ENCODE measurements around the gene S100A6.

The S100A6 gene

DNA sequence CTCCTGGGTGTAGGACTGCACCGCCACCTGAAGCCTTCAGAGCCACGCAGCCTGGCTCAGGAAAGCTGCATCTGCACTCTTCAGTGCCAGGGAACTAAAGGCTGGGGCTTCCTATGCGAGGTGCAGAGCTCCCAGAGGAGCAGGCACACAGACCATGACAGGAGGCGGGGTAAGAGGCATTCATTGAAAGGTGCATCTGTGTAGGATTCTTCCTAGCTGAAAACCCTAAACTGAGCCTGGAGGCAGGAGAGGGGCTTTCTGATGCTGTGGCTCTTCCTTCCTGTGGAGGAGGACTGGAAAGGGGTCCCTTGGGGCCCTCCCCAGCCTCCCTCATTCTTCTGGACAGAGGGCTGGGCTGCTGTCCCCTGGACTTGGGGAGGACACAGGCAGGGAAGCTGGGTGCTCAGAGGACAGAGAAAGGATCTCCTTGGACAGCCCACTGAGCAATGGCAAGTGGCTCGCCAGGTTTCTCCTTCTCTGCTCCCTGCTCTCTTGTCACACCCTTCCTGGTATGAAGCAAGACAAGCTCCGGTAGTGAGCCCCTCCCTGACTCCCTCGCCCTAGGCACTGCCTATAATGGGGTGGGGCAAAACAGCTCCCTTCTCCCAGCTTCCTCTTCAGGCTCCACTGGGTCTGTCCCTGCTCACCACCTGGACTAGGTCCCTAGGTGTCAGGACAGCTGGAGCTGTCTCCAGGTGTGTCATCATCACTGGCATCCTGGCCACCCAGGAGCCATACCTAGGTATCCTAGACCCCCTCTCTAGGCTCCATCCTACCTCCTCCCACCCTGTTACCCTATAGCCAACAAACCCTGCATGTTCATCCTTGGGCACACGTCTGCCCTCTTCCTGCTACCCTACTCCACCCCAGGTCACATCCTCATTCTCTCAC lies 20.0 kb downstream of the S100A6 start:
- no peaks in the 10 kb centered on the region for H3K9me3 ChIP-seq
- no peak overlapping the region for H3K4me3 ChIP-seq (ENCODE audit: low read depth, low read length)
- DNase-seq, result no peak
- peaks cover 8% of the 10 kb centered on the region for H3K4me1 ChIP-seq
- TF ChIP-seq, protein P1, sequence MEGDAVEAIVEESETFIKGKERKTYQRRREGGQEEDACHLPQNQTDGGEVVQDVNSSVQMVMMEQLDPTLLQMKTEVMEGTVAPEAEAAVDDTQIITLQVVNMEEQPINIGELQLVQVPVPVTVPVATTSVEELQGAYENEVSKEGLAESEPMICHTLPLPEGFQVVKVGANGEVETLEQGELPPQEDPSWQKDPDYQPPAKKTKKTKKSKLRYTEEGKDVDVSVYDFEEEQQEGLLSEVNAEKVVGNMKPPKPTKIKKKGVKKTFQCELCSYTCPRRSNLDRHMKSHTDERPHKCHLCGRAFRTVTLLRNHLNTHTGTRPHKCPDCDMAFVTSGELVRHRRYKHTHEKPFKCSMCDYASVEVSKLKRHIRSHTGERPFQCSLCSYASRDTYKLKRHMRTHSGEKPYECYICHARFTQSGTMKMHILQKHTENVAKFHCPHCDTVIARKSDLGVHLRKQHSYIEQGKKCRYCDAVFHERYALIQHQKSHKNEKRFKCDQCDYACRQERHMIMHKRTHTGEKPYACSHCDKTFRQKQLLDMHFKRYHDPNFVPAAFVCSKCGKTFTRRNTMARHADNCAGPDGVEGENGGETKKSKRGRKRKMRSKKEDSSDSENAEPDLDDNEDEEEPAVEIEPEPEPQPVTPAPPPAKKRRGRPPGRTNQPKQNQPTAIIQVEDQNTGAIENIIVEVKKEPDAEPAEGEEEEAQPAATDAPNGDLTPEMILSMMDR (IDR thresholded peaks at IDR 0.05; ENCODE audit: low read depth, low read length), result no peak
- H3K36me3 ChIP-seq, result no peaks in the 10 kb centered on the region
- H3K27me3 ChIP-seq, result no peaks in the 10 kb centered on the region

DNA sequence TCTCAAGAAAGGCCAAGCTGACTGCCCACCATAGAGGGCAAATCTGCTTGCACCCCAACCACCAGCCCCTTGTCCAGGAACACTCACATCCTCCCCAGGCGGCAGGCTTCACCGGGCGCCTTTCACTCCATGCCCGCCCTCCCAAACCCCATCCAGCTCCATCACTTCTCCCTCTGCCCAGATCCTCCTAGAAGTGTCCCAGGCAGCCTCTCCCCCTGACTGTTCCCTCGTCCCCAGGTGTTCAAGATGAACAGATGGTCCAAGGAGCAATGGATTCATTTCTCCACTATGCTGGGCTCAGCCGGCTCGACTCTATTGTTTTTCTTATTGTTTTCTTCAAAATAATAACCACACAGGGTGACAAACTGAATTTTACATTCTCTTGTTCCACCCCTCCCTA lies 22.1 kb downstream of the S100A6 start:
- Histone ChIP-seq H3K4me1 (peaks cover 5% of the 10 kb centered on the region), H3K36me3 (no peaks in the 10 kb centered on the region), H3K9me3 (no peaks in the 10 kb centered on the region), H3K4me3 (ENCODE audit: low read depth, low read length) (no peak overlapping the region), H3K27me3 (no peaks in the 10 kb centered on the region)
- TF ChIP-seq, protein P1 (IDR thresholded peaks at IDR 0.05; ENCODE audit: low read depth, low read length), result no peak
- DNase-seq, result no peak

DNA sequence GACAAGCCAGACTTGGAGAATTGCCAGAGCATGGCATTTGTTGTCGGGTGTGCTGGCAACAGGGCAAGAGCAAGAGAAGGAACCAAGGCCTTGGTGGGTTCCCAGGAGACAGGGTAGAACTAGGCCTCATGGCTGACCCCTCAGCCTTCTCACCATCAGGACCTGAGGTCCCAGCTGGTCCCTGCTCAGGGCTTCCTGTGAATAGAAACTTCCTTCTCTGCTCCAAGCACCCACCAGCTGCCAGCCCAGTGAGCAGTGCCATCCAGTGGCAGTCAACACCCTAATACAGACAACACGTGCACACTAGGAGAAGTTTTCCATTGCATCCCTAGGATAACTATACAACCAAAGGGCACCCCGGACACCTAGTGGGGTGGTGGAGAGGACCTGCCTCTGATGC lies 22.8 kb downstream of the S100A6 start:
- Histone ChIP-seq H3K4me3 (ENCODE audit: low read depth, low read length) (no peak overlapping the region), H3K4me1 (peaks cover 5% of the 10 kb centered on the region), H3K27me3 (no peaks in the 10 kb centered on the region), H3K36me3 (no peaks in the 10 kb centered on the region), H3K9me3 (no peaks in the 10 kb centered on the region)
- TF ChIP-seq, protein P1 (IDR thresholded peaks at IDR 0.05; ENCODE audit: low read depth, low read length), result 0 out of 2 replicates have a peak, but pooled peaks have one; percentile 13
- no peak for DNase-seq

DNA sequence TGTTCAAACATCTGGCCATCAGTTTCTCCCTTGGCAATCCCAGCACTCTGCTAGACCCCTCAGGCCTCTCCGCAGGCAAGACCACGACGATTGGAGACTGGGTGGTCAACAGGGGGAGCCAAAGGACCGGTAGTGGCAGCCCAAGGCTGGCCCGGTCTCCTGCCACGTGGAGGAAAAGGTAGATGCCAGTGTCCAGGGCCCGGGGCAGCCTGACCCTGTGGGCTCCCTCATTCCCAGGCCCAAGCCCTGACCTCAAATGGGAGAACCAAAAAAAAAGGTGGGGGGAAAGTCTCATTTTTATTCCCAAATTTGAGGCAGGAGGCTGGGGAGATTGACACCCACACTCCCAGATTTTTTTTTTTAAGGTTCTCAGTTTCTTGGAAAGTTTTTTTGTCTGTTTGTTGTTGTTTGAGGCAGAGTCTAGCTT lies 24.8 kb downstream of the S100A6 start:
- Histone ChIP-seq H3K4me3 (ENCODE audit: low read depth, low read length) (no peak overlapping the region), H3K4me1 (peaks cover 5% of the 10 kb centered on the region), H3K9me3 (no peaks in the 10 kb centered on the region), H3K27me3 (no peaks in the 10 kb centered on the region), H3K36me3 (no peaks in the 10 kb centered on the region)
- peak; percentile 94 for DNase-seq
- TF ChIP-seq, protein P1 (IDR thresholded peaks at IDR 0.05; ENCODE audit: low read depth, low read length), result peak; percentile 97

DNA sequence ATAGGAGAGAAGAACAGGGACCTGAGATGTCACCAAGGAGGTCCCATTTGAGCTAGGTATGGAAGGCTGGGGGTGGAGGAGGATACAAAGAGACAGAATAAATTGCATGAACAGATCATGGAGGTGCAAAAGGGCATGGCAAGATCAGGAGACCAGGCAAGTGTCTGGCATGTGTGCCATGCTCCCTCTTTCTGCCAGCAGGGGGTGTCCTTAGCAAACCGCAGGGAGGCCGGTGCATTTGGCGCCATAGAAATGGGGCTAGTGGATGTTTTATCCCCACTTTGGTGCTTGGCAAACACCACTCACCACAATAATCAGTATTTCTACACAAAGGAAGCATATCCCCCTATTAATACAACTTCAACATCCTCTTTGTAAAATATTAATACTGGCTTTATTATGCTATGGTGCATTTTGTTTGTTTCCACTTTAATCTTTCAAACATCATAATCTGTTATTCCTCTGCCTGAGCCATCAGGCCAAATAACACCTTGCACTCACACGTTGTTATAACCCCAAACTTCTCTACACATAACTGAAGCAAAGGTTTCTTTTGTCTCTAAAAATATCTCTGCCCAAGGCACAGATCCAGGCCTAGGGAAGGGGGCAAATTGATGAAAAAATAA lies 25.9 kb downstream of the S100A6 start:
- Histone ChIP-seq H3K4me1 (peaks cover 5% of the 10 kb centered on the region), H3K27me3 (no peaks in the 10 kb centered on the region), H3K9me3 (no peaks in the 10 kb centered on the region), H3K4me3 (ENCODE audit: low read depth, low read length) (no peak overlapping the region), H3K36me3 (no peaks in the 10 kb centered on the region)
- TF ChIP-seq, protein P1 (IDR thresholded peaks at IDR 0.05; ENCODE audit: low read depth, low read length), result peak; percentile 94
- peak; percentile 85 for DNase-seq

DNA sequence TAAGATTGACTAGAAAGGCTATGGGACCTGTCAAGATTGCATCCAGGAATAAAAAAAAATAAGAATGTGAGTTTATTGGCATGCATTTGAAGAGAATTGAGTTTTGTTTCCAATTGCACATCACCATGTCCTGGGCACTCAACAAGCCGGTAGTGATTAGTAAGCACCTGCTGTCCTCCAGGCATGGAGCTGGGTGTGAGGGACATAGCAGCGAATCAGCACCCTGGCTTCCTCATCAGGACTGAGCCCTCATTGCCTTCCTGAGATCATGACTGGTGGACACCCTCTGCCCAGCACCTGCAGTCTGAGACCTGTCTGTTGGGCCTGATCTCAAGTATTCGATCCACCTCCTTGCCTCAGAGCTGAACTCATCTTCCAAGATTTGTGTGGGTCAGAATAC lies 26.8 kb downstream of the S100A6 start:
- Histone ChIP-seq H3K27me3 (no peaks in the 10 kb centered on the region), H3K9me3 (no peaks in the 10 kb centered on the region), H3K4me1 (peaks cover 5% of the 10 kb centered on the region), H3K4me3 (ENCODE audit: low read depth, low read length) (no peak overlapping the region), H3K36me3 (no peaks in the 10 kb centered on the region)
- TF ChIP-seq, protein P1 (IDR thresholded peaks at IDR 0.05; ENCODE audit: low read depth, low read length), result no peak
- no peak for DNase-seq
